ENCODE data around the gene ANKRD44.

The ANKRD44 gene

DNA sequence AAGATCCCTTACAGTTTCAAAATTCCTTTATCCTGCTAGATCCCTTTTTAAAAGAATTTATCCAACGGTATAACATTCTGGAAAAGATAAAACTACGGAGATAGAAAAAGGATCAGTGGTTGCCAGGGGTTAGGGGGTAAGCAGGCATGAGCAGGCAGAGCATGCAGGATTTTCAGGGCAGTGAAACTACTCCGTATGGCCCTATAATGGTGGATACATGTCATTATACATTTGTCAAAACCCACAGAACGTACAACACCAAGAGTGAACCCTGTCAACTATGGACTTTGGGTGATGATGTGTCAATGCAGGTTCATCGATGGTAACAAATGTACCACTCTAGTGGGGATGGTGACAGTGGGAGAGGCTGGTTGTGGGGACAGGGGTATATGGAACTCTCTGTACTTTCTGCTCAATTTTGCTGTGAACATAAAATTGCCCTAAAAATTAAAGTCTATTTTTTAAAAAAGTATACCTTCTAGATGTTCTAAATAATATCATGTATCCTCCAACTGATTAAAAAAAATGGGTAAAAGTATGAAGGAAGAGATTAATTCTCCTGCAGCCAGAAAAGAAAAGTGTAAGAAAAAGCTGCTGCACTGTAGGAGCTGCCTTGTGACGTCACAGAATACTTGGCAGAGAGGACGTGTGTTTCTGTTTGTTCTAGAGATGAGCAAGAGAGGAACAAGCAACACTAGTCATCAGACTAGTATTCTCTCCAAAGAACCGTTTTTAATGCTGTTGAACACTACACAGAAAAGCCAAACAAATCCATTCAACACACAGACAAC is 23.6 kb downstream of the ANKRD44 start:
- DNase-seq = no peak

DNA sequence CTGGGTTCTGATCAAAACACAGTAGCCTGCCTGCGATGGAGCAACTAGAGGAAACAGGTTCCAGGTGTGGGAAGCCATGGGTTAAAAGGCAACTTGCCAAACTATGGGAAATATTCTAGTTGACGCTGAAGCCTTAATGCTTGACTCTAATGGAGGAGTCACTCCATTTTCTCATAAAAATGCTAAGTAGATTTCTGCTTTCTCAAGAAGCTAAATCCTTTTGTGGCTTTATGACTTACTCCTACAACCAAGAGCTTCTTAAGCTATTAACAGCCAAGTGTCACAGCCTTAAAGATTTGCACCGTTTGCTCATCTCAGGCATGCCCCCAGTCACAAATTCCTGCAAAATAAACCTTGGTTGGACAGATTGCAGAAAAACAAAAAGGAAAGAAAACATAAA is 25.2 kb downstream of the ANKRD44 start:
- DNase-seq = no peak

DNA sequence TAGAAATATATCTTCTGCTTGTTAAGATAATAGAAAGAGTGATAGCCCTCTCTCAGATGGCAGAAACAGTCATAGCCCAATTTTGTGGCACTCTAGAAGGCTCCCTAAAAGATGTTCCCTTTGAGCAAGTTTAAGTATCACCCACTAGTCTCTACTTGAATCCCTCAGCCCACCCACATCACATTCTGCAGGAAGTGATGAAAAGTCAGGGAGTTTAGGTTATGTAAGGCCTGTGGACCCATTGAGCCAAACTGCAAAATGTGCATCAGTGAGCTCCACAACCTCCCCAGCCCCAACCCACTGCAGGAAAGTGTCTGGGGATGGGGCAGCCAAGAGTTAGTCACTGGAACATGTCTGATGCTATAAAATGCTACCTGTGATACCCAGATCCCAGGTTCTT is 25.6 kb downstream of the ANKRD44 start:
- DNase-seq = no peak

DNA sequence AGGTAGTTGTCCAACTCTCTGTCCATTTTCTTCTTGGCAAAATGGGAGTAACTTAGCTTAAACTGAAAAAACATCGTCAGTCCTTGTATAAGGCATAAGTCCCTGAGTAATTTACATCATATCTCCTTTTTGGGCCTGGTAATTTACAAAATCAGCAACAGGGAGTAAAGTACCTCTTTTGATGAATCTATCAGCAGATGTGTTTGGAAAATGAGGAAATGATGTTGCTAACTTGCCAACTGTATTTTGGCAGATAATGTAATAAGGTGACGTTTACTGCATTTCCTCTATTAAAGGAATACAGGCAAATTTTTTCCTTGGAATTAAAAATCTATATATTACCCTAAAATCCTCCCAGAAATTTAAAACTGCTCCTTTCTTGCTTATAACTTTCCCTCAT is 29.2 kb downstream of the ANKRD44 start:
- no peak for DNase-seq

DNA sequence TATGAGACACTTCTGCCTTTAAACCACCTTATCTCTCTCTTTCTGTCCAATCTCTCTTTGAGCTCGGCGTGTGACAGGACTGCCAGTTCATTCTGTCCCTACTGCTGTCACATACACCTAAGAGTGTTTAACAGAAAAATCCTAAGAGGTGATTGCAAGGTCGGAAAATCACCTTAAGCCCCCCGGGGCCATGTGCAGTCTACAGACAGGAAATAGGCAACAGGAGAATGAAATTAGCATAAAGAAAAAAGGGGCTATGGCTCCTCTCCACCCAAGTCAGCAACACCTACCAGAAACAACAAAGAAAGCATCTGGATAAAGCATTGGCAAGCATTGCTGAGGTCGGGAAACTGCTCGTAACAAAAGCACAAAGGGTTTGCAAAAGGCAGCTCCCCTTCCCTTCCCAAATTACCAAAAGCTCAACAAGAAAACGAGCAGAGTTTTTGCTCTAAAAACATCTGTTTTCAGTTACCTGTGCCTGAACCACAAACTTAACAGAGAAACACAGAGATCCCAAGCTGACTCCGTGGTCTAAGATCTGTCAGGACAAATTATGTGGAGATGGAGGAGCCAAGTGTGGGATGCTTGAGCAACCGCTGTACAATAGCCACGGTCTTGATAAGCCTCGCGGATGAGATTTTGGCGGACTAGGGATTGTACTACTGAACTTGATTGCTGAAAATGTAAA is 30.4 kb downstream of the ANKRD44 start:
- no peak for DNase-seq

DNA sequence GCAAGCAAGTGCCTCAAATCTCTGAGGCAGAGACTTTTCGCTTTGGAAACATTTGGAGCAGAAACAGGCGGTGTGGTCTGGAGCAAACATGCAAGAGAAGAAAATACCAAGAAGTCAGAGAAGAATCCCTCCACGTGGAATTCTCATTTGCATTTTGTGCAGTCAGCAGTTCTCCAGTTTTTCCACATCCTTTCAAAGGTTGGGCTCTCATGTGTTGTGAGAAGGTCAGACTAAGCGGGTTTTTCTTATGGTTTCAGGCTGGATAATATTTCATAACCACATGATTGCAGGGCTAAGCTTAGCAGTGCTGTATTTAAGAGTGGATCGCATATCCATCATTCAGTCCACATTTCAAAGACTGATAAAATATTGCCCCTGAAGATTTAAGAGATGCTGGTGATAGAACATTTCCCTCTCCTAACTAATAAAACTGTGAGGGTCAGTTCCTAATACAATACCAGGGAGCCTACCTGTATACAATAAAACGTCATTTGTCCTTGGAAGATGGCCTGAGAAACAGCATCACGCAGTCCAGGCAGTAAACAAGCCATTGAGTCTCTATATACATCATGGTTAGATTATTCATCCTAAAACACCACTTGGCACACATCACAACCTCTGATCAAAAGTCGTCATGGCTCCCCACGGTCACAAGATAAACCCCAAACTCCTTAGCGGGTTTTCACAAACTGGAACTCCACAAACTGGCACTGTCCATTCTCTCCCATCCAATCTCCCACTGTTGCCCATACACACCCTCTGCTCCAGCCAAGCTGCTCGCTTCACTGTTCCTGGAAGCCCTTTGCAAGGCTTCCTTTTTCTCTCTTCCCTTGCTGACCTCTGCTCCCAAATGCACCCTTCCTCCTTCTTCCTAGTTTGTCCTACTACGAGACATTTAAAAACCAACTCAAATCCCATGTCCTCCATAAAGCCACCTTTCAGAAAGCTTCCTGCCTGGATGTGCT is 31.5 kb downstream of the ANKRD44 start:
- no peak for DNase-seq

DNA sequence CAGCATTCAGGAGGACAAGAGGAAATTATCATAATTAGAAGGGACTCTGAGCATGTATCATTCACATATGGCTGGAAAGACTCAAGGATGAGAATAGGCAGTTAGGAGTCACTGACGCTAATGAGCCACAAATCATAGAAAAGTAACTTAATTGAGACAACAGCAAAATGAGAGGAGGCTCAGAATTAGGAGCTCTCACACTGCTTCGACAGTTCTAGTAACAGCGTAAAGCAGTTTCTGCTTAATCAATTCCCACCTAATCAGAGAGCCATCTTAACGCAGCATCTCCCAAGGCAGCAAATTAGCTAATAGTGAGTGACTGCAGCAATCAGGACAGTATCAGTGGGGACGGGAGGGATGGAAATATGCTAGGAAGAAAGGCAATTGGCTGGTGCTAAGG is 32.8 kb downstream of the ANKRD44 start:
- no peak for DNase-seq

DNA sequence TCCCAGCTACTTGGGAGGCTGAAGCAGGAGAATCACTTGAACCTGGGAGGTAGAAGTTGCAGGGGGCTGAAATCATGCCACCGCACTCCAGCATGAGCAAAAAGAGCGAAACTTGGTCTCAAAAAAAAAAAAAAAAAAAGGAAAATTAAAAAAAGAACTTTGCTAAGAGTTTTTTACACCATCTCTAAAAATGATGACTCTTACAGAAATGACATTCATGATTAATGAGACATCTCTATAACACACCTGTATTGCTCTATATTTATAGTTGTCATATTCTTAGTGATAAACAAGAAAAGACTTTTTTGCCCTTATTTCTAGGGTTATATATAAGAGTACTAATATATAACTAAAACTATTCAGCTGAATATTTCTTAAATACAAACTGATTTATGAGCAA is 34.4 kb downstream of the ANKRD44 start:
- no peak for DNase-seq

DNA sequence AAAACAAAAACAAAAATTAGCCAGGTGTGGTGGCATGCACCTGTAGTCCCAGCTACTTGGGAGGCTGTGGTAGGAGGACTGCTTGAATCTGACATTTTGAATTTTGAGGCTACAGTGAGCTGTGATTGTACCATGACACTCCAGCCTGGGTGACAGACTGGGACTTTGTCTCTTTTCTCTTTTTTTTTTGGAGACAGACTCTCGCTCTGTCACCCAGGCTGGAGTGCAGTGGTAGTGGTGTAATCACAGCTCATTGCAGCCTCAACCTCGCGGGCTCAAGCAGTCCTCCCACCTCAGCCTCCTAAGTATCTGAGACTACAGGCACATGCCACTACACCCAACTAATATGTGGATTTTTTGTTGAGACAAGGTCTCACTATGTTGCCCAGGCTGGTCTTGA is 35.6 kb downstream of the ANKRD44 start:
- no peak for DNase-seq

DNA sequence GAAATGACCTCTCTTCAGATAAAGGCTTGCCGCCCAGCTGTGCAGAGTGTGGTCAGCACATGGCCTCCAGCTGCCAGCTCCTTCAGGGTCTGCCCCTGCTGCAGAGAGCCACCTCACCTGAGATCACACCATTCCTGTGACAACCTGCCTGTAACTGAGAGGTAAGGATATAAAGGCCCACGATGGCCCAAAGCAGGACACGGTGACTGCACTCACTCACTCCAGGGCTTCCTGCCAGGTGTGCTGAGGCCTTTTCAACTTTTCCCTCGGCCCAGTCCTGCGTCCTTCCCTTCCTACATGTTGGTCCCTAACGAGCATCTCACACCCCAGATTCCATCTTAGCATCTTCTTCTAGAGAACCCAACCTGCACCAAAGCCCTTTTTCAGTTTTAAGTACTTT is 36.2 kb downstream of the ANKRD44 start:
- DNase-seq = no peak

DNA sequence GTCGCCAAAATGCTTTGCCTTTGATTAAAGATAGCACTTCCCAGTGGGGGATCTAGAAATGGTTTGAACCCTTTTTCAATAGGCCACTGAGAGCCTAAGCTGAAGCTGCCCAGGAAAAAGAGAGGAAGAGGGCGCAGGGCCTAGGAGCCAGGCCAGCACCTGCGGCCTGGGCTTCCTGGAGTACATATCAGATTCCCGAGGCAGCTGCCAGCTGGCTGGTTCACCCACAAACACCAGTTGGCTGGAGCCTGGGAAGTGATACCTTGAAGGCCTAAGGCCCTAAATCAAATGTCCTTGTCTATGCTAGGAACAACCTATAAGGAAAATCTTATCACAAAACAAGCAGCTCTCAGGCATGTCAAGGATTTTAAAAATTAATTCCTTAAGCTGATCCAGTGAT is 37.1 kb downstream of the ANKRD44 start:
- no peak for DNase-seq

DNA sequence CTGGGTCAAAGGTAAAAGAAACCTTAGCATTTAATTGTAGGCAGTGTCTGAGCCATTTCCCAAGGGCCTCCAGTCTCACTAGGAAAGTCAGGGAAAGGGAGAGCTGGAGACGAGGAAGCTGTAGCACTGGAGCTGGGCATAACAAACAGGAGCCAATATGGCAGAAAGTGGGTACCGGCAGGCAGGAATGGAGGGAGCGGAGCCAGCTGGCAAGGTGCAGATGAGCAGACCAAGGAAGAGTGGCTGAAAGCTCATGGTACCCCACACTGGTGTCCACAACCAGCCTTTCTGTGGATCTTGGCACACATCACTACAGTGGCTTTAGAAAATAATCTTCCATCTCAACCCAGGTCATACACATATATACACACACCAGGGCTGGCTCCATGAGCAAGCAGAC is 40.0 kb downstream of the ANKRD44 start:
- DNase-seq = no peak

DNA sequence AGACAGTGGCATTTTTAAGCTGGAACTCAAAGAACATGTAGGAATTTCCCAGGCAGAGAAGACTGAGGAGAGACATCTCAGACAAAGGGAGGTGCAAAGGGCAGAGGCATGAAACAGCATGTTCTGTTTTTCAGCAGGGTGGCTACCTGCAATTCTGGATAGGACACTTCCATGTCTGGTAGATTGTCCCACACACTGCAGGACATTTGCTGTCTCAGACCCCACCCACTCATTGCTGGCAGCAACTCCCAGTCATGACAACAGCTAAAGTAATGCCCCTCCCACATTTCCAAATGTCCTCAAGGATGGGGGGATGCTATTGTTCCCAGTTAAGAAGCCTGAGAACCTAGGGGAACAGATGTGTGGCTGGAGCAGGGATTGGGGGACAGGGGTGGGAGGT is 40.8 kb downstream of the ANKRD44 start:
- DNase-seq = no peak

DNA sequence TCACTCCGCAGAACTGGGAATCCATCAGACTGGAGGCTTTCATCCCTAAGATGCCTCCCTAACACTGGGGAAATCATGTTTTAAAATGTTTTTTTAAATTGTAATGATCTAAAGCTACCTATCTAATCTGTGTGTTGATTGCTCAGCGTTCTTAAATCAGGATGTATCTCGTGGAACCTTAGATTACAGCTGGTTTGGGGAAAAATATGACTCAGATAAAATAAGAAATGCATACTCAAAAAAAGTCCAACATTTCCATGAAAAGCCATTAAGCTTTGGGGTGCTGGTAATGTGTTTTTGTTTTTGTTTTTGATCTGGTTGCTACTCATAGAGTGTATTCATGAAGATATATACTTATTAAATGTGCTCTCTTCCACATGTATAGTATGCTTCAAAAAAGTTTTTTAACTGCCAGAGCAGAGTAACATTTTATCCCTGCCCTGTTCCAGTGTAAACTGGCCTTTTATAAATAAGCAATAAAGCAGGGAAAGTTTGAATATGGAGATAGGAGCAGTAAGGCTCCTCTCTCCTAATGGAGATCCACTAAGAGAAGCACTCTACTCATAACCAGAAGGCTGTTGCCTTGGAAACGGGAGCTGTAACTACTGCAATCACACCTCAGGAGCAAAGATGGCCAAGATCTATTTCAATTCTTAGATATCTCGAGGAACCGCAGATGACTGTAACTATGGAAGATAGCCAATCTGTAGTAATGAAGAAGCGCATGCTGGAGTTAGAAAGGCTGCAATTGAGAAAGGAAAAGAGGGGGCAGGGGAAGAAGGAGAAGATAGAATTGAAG is 41.6 kb downstream of the ANKRD44 start:
- no peak for DNase-seq

DNA sequence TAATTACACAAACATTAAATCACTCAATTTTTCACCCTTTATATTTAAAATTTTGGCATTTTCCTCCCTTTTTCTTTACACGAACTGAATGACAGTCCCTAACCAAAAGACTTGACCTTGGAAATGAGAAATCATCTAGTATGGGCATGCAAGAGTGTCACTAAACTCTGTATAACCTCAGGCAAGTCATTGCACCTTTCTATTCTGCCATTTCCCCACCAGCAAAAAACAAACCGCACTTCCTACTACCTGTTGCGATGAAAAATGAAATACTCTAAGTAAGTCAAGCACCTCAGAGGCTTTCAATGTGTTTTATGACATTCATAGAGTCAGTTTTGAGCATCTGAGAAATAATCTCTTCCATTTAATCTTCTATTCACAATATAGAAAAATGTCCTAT is 44.1 kb downstream of the ANKRD44 start:
- no peak for DNase-seq

DNA sequence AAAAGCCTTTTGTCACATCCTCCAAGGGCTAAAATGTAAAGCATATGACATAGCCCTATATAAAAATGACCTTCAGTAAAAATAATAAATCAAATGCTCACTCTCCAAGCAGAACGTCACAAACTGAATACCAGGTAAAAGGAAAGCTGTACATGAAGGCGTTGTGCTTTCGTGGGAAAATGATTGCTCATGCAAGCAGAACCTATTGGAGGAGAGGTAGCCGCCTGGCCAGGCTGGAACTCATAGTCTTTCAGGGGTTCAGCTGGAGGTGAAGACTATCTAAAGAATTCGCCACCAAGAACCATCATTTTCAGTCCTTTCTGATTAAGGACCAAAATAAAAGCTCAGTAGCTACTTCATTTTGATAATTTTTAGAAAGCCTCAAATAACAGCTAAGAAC is 44.7 kb downstream of the ANKRD44 start:
- no peak for DNase-seq

DNA sequence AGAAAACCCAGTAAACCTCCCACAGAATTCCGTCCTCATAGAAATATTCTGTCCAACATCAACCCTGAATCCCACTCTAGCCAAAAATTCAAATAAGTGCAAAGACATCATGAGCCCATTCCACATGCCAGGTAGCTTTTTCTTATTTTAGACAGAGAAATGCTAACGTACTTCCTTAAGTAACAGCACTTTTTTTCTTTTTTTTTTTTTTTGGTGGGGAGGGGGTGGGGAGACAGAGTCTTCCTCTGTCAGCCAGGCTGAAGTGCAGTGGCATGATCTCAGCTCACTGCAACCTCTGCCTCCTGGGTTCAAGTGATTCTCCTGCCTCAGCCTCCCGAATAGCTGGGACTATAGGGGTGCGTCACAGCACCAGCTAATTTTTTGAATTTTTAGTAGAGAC is 45.5 kb downstream of the ANKRD44 start:
- DNase-seq = no peak

DNA sequence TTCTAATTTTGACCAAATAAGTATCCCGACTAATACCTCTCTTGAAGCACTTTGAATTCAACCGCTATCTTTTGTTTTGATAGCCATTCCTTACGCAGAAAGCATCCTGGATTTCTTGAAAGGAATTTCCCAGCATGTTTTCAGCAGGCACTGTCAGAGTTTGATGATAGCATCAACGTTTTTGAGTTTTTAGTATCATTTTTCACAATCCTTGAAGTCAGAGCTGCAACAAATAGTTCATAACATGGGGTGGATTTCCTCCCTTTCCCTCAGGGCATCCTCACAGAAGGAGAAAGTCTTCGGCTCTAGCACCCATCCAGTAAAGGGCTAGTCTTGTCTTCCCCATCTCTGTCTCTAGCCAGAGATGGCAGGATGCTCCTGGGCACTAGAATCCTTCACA is 46.2 kb downstream of the ANKRD44 start:
- DNase-seq = no peak

DNA sequence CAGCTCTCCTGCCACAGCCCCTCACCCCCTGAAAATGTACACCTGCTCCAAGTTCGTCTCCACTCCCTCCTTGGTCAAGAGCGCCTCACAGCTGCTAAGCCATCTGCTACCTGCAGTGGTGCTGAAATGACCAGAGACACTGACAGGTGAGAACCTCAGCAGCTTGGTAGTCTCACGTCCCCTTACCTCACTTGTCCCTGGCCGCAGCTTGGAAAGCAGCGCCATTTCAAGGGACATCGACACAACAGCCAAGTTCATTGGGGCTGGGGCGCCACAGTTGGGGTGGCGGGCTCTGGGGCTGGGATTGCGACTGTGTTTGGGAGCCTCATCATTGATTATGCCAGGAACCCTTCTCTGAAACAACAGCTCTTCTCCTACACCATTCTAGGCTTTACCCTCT is 47.5 kb downstream of the ANKRD44 start:
- no peak for DNase-seq

DNA sequence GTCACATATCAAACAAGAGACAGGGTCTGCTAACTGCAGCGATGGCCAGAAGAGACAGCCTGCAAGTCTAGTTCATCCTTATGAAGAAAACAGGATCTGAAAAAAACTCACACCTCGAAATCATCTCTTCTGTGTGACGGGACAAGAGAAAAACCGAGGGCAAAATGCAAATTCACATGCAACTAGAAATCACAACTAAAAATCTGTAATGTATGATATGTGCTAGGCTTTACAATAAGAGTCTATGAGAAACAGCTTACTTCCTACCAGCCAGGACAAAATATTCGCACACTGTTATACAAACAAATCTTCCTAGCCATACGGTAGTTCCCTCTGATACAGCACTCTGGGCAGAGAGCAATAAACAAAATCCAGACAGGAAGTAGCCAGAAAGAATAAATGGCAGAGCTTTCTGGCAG is 48.8 kb downstream of the ANKRD44 start:
- no peak for DNase-seq

DNA sequence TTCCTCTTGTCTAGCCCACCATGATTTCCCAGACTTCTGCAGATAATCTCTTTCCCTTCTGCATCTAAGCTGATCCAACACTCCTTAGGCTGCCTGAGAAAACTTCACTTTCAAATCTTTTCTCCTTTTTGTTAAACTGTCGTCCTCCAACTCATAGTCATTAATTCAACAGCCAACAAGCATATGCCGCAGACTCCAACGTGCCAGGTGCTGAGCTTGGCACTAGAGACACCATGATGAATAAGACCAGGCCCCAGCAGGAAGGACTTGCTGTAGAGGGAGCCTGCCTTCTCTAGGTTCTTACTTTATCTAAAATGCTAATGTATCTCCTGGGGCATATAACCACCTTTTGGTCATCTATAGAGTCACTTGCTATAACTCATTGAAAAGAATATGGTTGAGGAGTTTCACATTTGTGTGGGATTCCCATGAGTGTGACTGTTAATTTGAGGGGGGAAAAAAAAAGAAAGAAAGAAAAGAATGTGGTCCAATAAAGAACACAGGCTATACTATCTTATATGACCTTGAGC is 51.0 kb downstream of the ANKRD44 start:
- DNase-seq = no peak

DNA sequence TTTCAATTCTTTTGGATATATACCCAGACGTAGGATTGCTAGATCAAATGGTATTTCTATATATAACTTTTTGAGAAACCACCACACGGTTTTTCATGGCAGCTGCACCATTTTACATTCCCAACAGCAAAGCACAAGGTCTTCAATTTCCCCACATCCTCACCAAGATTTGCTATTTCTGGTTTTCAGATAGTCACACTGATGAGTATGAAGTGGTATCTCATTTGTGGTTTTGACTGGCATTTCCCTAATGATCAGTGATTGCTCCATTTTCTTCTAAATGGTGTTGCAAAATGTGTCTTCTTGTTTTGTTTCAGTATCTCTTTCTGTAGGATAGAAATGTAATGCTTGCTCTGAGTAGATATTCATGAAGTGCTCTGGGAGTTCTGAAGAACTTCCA is 52.0 kb downstream of the ANKRD44 start:
- no peak for DNase-seq

Measured in NCI-H748 treated with DMSO at 0.1 percent for 48 hours (cell line).